Activated CD4-positive, alpha-beta T cell treated with anti-CD3 and anti-CD28 coated beads, Interleukin-2, amount 50 U/mL, for 16 hours (primary cell): ENCODE measurements around the gene PATJ.

ENCODE experiments used
- DNase-seq: peaks from one replicate; pipeline ENCODE4 v3.0.0-alpha.2; 2020

Gene PATJ

DNA sequence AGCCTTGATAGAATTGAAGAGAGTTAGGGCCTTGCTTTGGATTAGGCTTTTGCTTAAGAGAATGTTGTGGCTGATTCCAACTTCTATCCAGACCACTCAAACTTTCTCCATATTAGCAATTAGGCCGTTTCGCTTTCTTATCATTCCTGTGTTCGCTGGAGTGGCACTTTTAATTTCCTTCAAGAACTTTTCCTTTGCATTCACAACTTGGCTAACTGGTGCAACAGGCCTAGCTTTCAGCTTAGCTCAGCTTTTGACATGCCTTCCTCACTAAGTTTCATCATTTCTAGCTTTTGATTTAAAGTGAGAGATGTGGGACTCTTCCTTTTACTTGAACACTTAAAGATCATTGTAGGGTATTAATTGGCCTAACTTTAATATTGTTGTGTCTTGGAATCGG, 268.7 kb downstream of the PATJ start:
- DNase-seq: no peak

- no peak for DNase-seq
Measured at GRCh38 chr1:62012095-62012494, 269.8 kb downstream of the PATJ start.

DNA sequence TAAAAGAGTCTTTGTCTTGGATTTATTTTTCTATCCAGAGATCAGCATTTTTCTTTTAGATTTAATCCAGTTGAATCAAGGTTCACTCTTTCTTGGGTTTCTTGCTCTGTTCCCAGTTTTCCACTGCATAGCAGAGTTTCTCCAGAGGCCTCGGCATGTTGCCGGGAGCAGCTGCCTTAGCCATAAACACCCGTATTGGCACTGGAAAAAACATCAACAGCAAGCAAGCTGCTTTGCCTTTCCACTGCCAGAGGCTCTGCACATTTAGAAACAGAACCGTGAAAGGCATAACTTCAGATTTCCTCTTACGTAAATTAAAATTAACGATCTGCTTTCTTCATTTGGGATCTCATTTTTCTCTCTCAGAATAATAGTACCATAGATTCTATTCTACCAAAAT, 270.6 kb downstream of the PATJ start:
- no peak for DNase-seq

DNA sequence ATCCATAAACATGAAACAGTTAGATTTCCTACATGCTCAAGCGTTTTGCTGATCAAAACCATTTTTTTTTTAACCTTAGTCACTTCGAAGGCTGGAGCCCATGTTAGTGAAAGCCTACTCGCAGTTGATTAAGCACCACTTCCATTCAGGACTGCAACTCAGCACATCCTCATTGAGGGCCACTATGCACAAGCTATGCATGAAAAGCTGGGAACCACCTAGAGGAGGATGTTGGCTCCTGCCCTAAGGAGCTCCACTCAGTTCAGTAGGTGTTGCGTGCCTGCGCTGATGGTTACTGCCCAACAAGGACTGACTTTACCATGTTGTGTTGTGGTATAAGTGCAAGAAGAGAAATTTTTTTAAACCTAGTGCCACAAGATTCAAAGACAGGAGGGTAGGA, 271.0 kb downstream of the PATJ start:
- no peak for DNase-seq

DNA sequence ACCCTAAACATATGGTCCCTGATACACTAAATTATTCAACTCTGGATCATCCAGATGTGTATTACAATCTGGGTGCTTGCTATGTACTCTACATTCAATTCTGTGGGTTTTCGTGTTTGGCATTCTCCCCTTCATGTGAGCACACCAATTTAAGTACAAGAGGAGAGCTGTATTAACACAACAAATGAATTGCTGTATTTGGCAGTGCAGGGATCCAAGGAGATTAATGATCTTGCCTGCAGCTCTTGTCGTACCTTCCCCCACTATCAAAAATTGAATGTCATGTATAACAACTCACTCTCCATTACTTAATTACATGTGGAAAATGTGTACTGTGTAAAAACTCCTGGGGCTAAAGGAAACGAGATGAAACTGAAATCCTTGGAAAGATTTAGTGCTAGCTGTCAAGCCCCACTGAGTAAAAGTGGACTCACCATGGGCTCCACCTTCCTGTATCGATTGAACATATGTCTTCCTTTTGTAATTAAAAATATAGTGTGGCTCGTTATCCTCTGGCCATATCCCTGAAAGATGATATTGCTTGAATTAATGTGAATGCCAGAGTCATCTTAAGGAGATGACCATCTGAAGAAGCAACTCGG, 280.2 kb downstream of the PATJ start:
- no peak for DNase-seq

DNA sequence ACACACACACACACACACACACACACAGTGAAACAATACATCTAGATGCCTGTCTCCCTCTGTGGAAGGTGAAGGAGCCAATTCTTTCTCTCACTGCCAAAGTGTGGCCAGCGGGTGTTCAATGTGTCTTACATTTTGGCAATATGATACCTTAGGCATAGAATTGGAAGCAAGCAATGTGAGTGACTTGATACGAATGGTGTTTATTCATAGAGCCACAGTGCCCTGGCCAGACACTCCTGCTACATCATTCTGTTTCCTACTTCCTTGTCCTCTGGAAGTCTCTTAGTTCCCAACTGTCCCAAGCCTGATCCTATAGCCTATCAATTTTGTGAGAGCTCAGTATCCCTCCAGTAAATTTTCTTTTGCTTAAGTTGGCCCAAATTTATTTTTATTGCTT, 282.4 kb downstream of the PATJ start:
- no peak for DNase-seq

GRCh38 chr1:62025154-62025553, 282.9 kb downstream of the PATJ start:
- DNase-seq: no peak

- DNase-seq: no peak
Measured at GRCh38 chr1:62025892-62026291, 283.6 kb downstream of the PATJ start.

DNA sequence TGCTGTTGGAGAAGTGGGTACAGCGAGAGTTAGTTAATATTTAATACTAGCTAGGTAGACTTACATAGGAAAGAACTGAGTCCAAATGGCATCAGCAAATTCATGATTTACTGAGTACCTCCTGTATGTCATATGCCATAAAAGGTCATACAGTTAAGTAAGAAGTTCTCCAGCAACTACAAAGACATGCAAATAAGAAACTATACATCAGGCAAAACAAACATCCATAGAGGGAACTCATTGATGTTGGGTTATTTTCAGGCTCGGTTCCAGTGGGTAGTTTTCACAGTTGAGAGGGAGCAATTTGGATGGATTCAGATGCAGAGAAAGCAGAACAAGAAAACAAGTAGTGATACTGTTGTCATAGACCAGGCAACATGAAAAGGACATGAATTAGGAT, 287.4 kb downstream of the PATJ start:
- DNase-seq: no peak

- DNase-seq: no peak
Measured at GRCh38 chr1:62034790-62035189, 292.5 kb downstream of the PATJ start.

DNA sequence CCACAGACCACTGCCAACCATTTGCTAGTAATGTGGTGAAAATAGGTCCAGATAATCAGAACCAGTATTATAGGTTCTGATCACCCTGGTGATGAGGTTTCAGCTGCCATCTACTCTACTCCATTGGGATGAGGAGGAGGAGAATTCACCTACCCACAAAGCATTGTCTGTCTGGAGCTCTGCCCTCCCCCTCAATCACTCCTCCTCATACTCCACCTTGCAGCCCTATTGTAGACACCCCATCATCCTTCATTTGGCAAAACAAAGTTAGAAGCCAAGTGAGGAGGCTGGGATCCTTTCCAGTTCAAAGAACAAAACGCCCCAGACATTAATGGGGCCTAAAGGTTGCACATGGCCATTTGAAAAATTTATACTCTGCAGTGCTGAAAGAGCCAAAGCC, 295.0 kb downstream of the PATJ start:
- no peak for DNase-seq

- no peak for DNase-seq
Measured at GRCh38 chr1:62038594-62039284, 296.5 kb downstream of the PATJ start.

- no peak for DNase-seq
Measured at GRCh38 chr1:62040450-62040849, 298.2 kb downstream of the PATJ start.

- no peak for DNase-seq
Measured at GRCh38 chr1:62040973-62041372, 298.7 kb downstream of the PATJ start.

GRCh38 chr1:62043154-62043553, 300.9 kb downstream of the PATJ start:
- no peak for DNase-seq

DNA sequence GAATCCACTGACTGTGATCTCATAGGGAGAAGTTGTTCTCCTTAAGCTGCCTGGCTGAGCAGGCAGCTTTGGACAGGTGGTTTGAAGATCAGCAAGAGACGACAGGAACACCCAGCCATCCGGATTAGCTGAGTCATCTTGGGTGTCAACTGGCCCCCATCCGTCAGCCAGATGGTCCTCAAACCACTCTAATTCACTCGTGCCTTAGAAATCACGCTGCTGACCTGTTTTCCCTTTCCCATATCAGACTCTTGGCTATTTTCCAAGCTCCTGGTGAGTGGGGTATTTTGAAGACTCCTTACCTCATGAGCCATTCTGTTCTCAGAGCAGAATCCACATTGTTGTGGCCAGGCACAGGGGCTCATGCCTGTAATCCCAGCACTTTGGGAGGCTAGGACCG, 303.3 kb downstream of the PATJ start:
- no peak for DNase-seq

- DNase-seq: no peak
Measured at GRCh38 chr1:62046927-62047326, 304.6 kb downstream of the PATJ start.

DNA sequence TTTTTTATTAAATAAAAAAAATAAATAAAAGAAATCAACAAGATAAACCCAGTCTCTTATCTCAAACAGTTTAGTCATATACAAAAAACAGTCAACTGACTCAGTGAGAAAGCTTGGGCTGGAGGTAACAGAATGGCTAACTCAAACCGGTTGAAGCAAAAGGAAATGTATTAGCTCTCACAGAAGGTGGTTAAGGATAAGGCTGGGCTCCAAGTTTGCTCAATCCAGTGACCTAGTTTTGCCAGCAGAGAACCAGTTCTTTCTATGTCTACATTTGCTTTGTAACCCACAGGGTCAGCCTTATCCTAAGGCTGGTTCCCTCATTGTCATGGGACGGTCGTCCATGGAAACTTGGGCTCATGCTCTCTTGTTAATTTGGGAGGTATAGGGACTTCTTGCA, 307.9 kb downstream of the PATJ start:
- no peak for DNase-seq

DNA sequence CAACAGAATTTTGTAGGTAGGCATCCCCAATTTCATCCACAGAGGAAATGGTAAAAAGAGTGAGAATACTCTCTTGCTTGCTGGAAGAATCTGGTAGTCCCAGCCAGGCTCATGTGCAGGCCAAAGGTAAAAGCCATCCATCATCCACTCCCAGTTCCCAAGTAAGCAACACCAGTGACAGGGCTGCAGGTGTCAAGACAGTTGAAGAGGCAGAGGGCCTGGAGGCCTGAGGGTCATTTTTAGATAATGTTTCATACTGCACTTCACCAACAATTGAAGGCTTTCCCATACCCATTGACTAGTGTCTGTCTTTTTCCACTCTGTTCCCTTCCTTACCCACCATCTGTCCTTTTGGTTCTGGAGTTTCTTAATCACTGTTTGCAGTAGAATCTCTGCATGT, 310.7 kb downstream of the PATJ start:
- no peak for DNase-seq

- DNase-seq: no peak
Measured at GRCh38 chr1:62054188-62054587, 311.9 kb downstream of the PATJ start.

GRCh38 chr1:62057230-62057629, 314.9 kb downstream of the PATJ start:
- no peak for DNase-seq

DNA sequence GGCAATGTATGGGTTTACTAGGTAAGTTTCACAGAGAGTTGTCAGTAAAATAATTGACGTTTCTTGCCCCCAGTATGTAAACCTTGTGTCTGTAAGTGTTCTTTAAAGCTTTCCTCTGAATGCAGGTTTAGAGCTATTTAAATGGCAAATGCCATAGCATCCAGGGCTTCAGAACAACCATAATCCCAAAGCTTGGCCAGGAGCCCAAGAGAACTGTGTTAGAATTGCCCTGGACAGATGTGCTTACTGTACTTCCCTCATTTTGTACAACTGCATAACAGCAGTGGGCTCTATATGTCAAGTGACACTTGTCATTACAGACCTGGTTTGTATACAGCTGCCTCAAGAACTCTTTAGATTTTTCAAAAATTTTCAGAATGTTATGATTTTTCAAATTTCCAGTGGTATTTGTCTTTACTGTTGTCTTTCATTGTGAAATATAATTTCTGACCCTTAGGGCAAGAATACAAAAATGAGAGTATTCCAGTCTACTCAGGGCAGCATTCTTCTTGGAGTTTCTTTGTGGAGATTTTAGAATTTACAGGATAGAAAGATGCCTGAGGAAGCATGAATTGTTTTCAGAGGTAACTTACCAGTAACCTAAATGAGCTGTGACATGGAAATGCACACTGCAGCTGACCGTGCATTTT, 315.5 kb downstream of the PATJ start:
- no peak for DNase-seq

- no peak for DNase-seq
Measured at GRCh38 chr1:62058956-62059355, 316.7 kb downstream of the PATJ start.

- DNase-seq: no peak
Measured at GRCh38 chr1:62062087-62062486, 319.8 kb downstream of the PATJ start.
